Upper lobe of left lung (tissue), 4 donors: ENCODE data around the gene PXN.

ENCODE experiments used
- EP300 ChIP-seq, 4 donors: sonication (generic); formaldehyde crosslinking; IDR thresholded peaks; one replicate each; pipeline ENCODE4 v1.5.1; 2017; ENCODE audit warnings: antibody characterized with exemption in 4 of 4, control low read depth in 2 of 4
- POLR2A ChIP-seq, 4 donors: fragments of 450-650 bp; IDR thresholded peaks; one replicate each; pipeline ENCODE4 v1.5.1; 2016 to 2017; ENCODE audit warnings: antibody characterized with exemption in 4 of 4, mild to moderate bottlenecking in 2 of 4
- TF ChIP-seq, protein P1 (sequence below), 6 experiments: fragments of 450-650 bp in 4 of 6; fragments of 200-600 bp in 2 of 6; sonication (generic) in 2 of 6; IDR thresholded peaks; one replicate each; pipeline ENCODE4 v1.5.1; 2016 to 2019; ENCODE audit warnings: antibody characterized with exemption in 6 of 6

DNA sequence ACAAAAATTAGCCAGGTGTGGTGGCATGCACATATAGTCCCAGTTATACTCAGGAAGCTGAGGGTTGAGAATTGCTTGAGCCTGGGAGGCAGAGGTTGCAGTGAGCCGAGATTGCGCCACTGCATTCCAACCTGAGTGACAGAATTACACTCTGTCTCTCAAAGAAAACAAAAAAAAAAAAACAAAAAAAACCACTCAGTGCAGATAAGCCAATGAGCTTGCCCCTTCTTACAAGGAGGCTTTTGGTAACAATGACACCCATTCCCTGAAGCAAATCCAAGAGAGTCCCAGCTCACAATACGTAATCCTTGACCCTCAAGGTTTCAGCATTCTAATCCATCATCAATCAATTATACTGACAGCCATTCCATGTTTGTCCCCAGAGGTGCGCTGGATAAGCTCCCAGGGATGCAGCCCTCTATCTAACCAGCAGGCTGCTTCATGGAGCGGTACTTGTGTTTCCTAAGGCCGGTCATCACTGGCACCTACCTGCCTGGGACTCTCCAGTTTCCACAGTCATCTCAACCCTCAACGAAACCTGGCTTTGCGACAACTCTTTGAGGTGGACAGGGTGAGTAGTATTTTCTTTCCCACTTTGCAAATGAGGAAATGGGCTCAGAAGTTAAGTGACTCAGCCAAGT lies 83.4 kb downstream of the PXN start:
- TF ChIP-seq, protein P1, sequence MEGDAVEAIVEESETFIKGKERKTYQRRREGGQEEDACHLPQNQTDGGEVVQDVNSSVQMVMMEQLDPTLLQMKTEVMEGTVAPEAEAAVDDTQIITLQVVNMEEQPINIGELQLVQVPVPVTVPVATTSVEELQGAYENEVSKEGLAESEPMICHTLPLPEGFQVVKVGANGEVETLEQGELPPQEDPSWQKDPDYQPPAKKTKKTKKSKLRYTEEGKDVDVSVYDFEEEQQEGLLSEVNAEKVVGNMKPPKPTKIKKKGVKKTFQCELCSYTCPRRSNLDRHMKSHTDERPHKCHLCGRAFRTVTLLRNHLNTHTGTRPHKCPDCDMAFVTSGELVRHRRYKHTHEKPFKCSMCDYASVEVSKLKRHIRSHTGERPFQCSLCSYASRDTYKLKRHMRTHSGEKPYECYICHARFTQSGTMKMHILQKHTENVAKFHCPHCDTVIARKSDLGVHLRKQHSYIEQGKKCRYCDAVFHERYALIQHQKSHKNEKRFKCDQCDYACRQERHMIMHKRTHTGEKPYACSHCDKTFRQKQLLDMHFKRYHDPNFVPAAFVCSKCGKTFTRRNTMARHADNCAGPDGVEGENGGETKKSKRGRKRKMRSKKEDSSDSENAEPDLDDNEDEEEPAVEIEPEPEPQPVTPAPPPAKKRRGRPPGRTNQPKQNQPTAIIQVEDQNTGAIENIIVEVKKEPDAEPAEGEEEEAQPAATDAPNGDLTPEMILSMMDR (IDR thresholded peaks at IDR 0.05), result no peak
- TF ChIP-seq POLR2A (IDR thresholded peaks at IDR 0.05) (no peak), EP300 (IDR thresholded peaks at IDR 0.05) (no peak)
